CD4-positive, alpha-beta T cell treated with Interleukin-21 for 1 hour (primary cell): ENCODE measurements around the gene RMP24.
A peak's percentile ranks its signal among the peaks of the same experiment; 100 is the strongest.
"Not testable (repeated sequence)": the region's sequence is repeated elsewhere in the genome, so short reads cannot be mapped to it uniquely, and the experiment has no call there.

Experiments used
- DNase-seq: peaks from one replicate; pipeline ENCODE4 v3.0.0-alpha.2; 2020

Gene RMP24

GRCh38 chr18:35972197-35973000, at the start of gene RMP24:
Gene RMP24 (plus strand): TSS chr18:35972679.
- peak; percentile 95 for DNase-seq

DNA sequence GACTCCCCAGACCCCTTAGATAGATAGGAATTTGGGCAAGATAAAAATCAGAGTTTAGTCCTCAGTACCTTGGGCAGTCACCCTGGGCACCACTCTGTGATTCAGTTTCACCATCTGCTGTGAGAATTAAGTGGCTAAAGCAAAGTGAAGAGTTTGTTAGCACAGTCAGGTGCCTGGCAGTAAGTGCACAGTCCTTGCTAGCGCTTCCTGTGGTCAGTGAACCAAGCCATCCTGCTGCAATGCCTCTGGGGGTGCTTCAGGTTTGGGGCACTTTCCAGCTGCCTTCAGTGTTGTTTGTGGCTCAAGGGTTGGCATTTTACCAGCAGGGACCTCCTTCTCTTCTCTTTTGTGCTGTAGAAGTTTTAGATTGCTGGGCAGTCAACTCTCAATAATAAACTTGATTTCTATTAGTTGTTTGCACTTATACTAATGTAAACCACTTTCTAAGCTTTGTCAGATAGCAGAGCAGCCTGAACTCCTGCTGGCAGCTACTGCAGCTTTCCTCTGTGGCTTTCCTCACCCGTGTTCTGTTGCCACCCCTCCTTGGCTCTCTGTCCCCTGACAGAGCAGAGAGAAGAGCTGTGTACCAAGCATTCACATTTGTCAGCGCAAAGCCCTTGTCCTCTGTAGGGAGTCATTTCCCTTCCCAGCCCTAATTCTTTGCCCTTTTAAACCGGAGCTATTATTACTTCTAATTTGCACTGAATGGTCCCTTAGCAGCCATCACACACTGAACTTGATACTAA, 48.4 kb upstream of the RMP24 start:
- DNase-seq = no peak

- no peak for DNase-seq
Measured at GRCh38 chr18:35926884-35927283, 45.6 kb upstream of the RMP24 start.

DNA sequence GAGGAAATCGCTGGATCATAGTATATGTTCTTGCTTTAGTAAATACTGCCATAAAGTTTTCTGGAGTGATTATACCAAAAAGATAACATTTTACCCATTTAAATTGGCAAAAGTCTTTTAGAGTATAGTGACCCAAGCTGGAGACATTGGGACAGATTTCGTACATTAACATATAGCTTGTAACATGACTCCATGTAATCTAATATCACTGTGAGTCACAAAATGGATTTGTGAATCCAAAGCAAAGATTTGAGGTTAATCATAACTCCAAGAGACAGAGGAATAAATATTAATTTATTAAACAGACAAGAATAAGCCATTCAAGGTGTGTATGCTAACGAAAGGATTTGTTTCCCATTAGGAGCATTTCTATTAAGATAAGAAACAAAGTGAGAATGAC, 45.0 kb upstream of the RMP24 start:
- no peak for DNase-seq

GRCh38 chr18:35933982-35934381, 38.5 kb upstream of the RMP24 start:
- no peak for DNase-seq

DNA sequence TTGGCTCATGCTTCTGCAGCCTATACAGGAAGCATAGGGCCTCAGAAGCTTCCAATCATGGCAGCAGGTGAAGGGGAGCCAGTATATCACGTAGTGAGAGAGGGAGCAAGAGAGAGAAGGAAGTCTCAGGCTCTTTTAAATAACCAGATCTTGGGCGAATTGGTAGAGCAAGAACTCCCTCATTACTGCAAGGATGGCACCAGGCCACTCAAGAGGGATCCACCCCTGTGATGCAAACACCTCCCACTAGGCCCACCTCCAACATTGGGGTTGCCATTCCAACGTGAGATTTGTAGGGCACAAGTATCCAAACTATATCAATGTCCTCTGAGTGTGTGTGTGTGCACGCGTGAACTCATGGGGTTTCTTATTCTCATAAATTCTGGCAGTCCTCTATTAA, 37.6 kb upstream of the RMP24 start:
- no peak for DNase-seq

GRCh38 chr18:35935805-35936204, 36.7 kb upstream of the RMP24 start:
- DNase-seq = no peak

DNA sequence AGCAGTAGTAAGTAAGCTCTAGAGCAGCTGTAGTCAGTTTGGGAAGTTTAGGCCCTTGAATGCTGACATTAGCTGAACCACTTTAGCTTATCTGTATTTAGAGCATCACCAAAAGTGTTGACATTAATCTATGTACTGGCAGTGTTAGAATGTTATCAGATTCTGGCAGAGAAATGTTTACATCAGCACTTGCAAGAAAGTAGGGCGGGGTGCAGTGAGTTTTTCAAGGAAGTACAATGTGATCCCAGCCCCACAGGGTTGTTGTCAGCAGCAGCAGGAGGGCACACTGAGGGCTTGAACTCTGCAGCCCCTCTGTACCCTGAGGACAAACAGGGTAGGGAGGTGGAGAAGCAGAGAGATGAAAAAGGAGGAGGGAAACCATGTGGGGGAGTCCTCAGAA, 35.5 kb upstream of the RMP24 start:
- DNase-seq = no peak

GRCh38 chr18:35938158-35938557, 34.3 kb upstream of the RMP24 start:
- no peak for DNase-seq

DNA sequence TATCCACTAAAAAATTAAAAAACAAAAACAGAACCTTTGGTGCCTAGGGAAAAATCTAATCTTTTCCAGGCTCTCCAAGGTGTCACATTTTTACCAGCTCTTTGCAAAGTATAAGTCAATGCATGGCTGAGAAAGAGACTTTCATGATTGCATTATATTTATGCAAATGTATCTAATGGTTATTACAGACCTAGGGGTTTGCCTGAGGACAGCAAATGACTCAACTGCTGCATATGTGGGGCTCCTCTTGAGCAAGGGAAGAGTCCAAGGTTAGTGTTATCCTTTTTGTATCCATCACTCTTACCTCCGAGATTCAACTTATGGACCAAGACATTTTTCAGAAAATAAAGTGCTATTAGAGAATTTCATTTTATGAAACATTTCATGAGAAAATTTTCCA, 33.9 kb upstream of the RMP24 start:
- no peak for DNase-seq

DNA sequence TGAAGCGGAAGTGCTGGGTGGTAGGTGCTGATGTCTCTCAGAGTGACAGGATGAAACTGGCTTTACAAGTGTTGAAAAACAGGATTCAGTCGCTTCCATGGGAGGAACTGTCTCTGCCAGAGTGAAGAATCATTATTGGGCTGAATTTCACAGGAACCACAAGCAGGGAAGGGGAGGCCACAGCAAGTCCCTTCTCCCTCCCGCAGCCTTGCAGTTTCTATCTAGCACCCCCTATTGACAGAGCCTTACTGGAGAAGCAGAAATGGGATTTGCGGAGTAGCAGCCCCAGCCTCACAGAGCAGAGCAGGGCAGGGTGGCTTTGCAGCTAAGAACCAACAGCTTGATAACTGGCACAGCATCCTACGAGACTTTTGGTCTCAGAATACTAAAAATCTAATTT, 33.3 kb upstream of the RMP24 start:
- no peak for DNase-seq

DNA sequence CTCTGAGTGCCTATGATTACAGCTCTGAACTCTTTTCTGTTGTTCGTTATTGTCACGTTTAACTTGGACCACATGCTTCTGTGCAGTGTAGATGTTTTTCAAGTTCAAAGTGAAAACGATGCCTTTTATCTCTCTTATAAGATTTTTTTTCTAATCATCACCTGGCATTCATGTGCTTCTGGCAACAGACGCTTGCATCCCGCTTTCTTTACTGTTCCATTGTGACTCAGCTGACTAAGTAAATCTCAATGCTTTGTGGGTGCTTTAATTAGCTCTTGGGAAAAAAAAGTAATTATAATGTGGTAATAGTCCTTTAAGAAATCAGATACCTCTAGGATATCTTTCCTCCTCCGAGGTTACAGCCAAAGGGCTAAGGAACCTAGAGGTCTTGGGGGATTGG, 31.2 kb upstream of the RMP24 start:
- no peak for DNase-seq

GRCh38 chr18:35942133-35942532, 30.3 kb upstream of the RMP24 start:
- no peak for DNase-seq

DNA sequence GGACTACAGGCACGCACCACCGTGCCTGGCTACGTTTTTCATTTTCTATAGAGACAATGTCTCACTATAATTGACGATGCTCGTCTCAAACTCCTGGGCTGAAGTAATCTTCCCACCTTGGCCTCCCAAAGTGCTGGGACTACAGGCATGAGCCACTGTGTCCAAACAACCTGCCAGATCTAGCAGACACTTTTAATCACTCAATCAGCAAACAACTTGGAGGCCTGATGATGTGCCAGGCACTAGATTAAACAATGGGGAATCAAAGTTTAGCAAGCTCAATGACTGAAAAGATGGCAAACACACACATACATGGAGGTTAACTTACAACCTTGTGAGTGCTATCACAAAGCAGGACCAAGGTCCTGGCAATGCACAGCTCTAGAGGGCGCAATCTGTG, 29.8 kb upstream of the RMP24 start:
- DNase-seq = no peak

DNA sequence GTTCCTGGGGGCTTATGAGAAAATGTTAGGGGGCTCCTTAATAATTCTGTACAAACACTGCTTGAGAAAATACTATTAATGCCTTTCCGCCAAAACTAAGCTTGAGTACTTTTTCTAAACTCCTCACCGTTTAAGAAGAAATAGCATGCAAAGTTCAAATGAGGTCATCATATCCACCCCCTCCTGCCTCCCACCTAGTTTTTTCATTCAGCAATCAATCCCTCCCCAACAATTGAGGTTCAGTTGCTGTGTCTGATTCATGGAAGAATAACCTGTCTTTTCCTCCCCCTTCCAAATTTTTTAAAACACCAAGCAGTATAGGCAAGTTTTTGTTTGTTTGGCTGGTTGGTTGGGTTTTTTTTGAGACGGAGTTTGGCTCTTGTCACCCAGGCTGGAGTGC, 24.4 kb upstream of the RMP24 start:
- DNase-seq = no peak

DNA sequence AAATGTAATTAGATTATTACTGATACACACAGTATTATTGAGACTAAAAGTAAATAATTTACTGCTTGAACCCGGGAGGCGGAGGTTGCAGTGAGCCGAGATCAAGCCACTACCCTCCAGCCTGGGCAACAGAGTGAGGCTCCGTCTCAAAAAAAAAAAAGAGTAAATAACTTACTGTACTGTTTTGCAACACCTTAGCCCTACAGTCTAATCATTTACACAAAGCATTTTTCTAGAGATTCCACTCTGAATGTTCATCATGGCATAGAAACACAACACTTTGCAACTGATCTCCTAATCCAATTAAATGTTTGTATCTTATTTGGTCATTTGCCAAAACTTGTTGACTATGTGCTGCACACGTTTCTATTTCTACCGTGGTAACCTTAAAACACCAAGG, 23.4 kb upstream of the RMP24 start:
- no peak for DNase-seq

- peak; percentile 68 for DNase-seq
Measured at GRCh38 chr18:35949903-35950627, 22.4 kb upstream of the RMP24 start.

DNA sequence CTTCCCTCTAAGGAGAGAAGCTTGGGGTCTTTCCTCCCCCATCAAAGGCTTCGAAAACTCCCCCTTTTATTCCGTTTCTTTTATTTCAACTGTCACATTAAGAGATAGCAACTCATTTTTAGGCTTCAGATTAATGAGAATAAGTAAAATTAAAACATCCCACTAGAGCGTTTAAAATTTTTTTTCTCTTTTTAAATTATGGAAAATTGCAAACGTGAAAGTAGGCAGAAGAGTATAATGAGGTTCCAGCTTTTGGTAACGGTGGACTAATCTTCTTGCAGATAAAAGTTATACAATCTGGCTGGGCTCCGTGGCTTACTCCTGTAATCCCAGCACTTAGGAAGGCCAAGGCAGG, 21.9 kb upstream of the RMP24 start:
- no peak for DNase-seq

- DNase-seq = no peak
Measured at GRCh38 chr18:35953688-35954087, 18.8 kb upstream of the RMP24 start.

GRCh38 chr18:35956226-35956625, 16.3 kb upstream of the RMP24 start:
- no peak for DNase-seq

DNA sequence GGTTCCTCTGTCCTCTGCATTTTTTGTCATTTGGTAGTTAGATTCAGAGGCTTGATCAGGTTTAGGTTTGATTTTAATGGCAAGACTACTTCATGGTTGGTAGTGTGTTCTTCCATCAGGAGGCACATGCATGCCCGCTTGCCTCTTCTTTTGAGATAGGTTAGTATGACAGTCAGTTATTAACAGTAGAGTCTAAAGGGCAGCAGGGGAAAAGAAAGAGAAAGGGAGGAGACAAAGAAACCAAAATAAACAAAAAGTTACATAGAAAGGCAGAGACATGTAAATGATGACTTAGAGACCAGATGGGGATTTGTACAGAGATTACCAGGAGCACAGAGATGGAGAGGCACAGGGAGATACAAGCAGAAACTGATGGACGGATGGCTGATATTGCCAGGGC, 10.2 kb upstream of the RMP24 start:
- DNase-seq = no peak

DNA sequence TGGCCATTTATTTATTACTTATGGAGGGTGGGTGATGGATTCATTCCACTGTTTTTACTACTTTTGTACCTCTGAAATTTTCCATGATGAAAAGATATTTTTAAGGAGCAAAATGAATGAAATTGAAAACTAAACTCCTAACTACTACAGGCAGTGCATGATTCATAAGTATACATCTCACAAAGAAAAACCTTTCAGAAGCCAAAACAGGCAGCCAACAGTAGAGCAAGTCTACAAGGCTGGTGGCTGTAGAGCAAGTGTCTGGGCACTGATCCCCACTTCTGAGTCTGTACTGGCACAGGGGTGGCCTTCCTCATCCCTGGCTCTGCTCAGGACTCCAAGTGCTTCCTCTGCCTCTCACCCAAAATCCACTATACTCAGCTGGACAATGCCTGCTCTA, 8.2 kb upstream of the RMP24 start:
- no peak for DNase-seq

DNA sequence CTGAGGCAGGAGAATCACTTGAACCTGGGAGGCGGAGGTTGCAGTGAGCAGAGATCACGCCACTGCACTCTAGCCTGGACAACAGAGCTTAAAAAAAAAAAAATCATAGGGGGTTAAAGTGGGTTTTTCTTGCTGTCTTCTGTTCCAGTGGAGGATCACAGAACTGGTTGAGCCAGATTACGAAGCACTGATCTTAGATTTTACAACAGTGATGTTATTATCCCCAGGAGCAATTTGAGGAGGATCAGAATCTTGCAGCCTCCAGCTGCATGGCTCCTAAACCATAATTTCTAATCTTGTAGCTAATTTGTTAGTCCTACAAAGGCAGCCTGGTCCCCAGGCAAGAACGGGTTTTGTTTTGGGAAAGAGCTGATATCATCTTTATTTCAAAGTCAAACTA, 4.6 kb upstream of the RMP24 start:
- DNase-seq = not testable (repeated sequence)

- DNase-seq = no peak
Measured at GRCh38 chr18:35968278-35968880, 4.1 kb upstream of the RMP24 start.
